HK-2 (cell line): Measurements from ENCODE around the gene SERPINA5.

Source experiments
- DNase-seq: peaks from one replicate; pipeline ENCODE4 v3.0.0-alpha.2; 2018; ENCODE audit not compliant: unreplicated experiment

Gene SERPINA5, protein sequence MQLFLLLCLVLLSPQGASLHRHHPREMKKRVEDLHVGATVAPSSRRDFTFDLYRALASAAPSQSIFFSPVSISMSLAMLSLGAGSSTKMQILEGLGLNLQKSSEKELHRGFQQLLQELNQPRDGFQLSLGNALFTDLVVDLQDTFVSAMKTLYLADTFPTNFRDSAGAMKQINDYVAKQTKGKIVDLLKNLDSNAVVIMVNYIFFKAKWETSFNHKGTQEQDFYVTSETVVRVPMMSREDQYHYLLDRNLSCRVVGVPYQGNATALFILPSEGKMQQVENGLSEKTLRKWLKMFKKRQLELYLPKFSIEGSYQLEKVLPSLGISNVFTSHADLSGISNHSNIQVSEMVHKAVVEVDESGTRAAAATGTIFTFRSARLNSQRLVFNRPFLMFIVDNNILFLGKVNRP

GRCh38 chr14:94581127-94581999 lies at the start of gene SERPINA5:
SERPINA5 (plus strand) TSS chr14:94581426; CDS start chr14:94587363, 5,937 bp downstream.
- peak; percentile 42 for DNase-seq

DNA sequence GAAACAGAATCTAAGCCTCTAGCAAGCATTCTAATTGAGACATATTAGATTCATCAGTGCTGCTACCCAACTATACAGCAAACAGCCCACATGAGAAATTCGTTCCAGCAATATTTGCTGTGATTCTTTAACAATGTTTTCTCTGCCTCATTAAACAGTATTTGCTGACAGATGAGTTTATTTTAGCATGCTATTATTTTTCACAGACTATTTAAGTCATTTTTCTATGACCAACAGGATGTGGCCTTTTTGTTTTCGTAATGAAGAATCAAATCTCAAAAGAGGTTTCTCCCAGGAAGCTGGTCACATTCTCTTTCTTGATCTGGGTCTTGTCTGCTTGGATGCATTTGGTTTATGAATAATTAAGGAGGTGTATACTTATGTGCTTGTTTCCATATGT lies 48.8 kb upstream of the SERPINA5 start:
- DNase-seq, result no peak

DNA sequence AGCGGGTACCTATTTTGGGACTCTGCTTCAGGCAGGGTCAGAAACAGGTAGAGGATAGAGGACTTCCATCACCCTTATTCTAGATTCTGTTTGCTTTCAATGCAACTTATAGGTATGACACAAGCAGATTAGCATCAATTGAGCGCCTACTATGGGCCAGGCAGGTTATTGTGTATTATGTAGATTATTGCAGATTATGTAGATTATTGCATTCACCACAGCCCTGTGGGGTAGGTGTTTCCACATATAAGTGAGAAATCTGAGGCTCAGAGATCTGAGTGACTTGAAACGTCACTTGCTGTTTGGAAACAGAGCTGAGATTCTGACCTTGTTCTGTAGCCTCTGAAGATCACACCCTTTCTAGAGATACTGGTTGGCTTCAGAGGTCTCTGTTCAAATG lies 45.7 kb upstream of the SERPINA5 start:
- DNase-seq, result no peak

- no peak for DNase-seq
These were observed 44.4 kb upstream of the SERPINA5 start for GRCh38 chr14:94536836-94537235.

GRCh38 chr14:94538070-94538740 lies 43.0 kb upstream of the SERPINA5 start:
- DNase-seq, result no peak

GRCh38 chr14:94539181-94539580 lies 42.0 kb upstream of the SERPINA5 start:
- DNase-seq, result no peak

GRCh38 chr14:94540031-94540794 lies 41.0 kb upstream of the SERPINA5 start:
- no peak for DNase-seq

GRCh38 chr14:94541234-94541975 lies 39.8 kb upstream of the SERPINA5 start:
- DNase-seq, result no peak

- no peak for DNase-seq
These were observed 39.0 kb upstream of the SERPINA5 start for GRCh38 chr14:94542111-94542810.

DNA sequence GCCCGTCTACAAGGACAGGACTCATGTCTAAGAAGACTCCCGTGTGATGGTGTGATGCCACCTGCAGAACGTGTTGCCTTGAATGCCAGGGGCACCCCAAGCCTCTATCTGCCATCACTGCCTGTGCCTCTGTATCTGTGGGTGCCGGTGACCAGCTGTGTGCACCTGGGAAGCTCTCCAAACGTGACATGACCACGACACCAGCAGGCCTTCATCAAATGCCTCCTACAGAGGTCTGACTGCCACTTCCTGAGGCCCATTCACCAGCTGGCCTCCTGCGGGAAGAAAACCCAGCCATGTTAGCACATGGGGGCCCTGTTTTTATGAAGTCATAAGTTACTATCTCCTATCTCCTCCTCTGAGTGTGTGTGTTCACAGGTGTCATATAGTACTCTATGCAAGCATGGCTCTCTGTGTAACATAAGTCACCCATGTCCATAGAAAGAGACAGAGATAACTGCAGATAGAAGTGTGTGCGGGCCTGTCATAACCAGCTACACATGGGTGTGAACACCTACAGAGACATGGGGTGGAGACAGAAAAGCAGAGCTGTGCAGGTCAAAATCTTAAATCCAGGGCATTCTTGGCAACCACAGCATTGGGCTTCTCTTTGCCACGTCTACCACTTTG lies 38.3 kb upstream of the SERPINA5 start:
- no peak for DNase-seq

- no peak for DNase-seq
These were observed 37.6 kb upstream of the SERPINA5 start for GRCh38 chr14:94543449-94544124.

GRCh38 chr14:94544726-94545125 lies 36.5 kb upstream of the SERPINA5 start:
- DNase-seq, result no peak

DNA sequence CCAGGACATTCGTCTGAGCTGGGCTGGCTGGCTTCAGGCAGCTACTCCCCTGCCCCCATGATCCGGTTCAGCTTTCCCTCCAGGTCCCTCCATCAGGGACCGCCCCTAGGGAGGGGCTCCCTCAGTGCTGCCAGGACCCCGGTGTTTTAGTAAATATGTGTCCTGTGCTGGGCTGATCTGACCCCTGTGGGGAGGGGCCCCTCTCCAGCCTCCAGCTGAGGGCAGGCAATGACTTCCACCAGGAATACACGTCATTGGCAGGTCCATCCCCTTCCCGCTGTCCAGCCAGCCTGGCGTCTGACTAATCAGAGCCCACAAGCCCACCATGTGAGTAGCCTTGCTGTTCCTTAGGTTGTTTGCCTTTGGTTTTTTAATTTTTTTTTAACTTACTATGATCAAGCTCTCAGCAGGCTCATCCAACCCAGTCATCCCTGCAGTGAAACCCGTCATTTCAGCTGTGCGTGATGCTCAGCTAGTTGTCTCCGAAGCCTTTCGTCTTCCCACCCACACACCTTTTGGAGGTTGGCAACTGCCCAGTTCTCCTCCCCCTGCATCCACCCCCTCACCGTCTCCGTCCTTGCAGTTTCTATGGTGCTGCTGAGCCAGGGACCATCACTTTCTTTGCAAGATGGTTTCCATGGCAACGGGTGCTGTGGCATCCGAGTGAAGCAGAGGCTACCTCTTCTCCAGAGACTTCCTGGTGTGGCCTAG lies 35.9 kb upstream of the SERPINA5 start:
- DNase-seq, result no peak

DNA sequence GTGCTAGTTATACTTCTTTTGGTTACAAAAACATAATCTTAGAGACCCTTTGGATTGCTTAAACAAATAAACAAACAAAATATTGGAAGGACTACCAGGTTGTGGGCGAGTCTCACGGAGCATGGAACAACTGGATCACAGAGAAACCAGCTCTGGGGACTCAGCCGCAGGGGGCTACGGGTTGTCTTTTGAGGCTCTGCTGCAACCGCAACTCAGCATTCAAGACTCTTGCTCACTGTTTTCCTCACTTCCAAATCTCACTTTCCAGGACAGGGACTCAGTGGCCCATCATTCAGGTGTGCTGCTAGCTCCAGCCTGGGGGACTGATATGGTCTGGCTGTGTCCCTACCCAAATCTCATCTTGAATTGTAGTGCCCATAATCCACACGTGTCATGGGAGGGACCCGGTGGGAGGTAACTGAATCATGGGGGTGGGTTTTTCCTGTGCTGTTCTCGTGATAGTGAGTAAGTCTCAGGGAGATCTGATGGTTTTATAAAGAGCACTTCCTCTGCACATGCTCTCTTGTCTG lies 34.0 kb upstream of the SERPINA5 start:
- no peak for DNase-seq

GRCh38 chr14:94547726-94548125 lies 33.5 kb upstream of the SERPINA5 start:
- no peak for DNase-seq

DNA sequence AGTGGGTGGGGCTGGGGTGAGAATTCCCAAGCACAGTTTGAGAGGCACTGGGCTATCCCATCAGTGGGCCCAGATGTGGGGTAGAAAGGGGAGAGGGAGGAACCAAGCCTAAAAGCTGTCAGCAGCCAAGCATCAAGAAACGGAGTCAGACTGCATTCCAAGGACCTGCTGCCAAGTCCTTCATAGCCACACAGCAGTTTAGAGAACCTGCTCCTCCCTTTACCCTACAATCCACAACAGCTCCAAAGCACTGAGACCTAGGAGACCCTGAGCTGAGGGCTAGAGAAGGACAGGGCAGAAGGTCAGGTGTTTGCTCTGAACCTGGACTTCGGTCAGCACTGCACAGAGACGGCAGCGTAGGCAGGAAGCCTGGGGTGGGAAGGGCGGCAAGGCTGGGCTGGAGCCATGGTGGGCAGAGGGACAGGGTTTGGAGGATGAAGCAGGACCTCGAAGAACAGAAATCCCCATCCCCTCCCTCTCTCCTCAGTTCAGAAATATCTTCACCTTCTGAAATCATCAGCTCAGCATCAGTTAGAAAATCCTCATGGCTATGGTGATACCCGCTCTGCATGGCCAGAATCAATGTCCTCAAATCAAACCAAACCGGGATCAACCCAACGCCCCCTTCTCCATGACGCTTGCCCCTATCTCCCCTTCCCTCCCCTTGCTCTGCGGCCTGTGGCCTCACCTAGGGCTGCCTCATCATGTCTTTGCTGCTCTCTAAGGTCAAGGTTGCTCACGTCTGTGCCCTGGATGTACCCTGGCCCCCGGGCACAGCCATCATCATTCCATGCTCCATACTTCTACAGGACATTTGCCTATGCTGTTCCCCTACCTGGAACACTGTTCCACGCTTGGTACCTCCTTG lies 32.9 kb upstream of the SERPINA5 start:
- no peak for DNase-seq
